GM18861 (cell line): Measurements from ENCODE around the gene SCG5.

ENCODE experiments used
- ATAC-seq: cut with Tn5 transposase; IDR thresholded peaks from one replicate; pipeline ENCODE4 v1.9.1; 2021; ENCODE audit not compliant: unreplicated experiment

Gene SCG5

GRCh38 chr15:32718821-32719716 lies 77.6 kb downstream of the SCG5 start:
- ATAC-seq, result no peak

DNA sequence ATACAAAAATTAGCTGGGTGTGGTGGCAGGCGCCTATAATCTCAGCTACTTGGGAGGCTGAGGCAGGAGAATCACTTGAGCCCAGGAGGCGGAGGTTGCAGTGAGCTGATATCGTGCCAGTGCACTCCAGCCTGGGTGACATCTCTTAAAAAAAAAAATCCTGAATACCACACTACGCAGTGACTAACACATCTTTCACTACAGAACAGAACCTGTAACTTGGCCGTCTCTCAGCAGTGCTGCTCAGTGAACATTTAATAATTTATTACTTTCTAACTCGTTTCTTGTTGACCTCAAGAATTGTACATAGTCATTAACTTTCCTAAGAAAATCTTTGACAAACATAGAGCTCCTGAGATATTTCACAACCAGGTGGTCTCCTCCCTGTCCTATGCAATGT lies 80.1 kb downstream of the SCG5 start:
- ATAC-seq, result no peak

DNA sequence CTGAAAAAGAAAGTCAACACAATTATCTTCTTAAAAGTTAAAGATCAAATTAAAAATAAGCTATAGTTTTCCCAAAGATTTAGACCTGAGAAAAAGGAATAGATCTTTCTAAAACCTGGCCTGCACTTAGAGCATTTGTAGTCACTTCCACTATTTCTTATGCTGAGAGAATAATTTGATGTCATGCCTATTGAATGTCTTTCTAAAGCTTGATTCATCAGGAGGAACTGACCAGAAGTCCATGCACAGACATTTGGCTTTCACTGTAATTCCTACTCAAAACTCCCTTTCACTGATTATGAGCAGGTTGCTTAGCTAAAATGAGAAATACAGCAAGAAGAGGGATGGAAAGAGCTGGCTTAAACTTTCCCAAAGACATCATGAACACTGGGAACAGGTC lies 80.6 kb downstream of the SCG5 start:
- ATAC-seq, result no peak

- peak; percentile 92 for ATAC-seq
These were observed 81.8 kb downstream of the SCG5 start for GRCh38 chr15:32723171-32723948.

DNA sequence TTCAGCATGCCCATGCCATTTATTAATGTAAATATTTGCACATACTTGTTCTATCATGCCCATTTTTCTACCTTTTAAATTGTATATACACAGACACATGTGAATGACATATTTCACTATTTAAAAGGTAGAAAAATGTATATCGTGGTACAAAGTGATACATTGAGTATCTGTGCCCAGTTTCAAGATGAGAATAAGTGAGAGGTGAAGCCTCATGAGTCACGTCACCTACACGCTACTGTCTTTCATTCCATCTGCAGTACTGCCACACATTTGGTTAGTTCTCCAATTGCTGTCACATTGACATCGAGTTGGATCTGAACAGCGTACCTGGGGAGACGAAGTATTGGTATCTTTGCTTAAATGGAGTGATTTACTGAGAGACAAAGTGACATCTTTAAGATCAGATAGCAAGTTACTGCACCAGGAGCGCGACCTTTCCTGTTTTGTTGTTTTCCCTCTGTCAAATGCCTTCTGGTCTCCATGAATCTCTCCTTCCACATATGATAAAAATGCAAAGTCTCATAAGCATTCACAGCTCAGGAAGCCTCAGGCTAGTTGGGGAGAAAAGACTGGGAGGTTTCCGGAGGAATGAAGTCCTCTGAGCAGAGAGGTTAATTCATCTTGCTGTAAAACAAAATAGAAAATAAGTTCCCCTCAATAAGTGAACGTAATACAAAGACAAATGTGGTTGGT lies 88.3 kb downstream of the SCG5 start:
- no peak for ATAC-seq

DNA sequence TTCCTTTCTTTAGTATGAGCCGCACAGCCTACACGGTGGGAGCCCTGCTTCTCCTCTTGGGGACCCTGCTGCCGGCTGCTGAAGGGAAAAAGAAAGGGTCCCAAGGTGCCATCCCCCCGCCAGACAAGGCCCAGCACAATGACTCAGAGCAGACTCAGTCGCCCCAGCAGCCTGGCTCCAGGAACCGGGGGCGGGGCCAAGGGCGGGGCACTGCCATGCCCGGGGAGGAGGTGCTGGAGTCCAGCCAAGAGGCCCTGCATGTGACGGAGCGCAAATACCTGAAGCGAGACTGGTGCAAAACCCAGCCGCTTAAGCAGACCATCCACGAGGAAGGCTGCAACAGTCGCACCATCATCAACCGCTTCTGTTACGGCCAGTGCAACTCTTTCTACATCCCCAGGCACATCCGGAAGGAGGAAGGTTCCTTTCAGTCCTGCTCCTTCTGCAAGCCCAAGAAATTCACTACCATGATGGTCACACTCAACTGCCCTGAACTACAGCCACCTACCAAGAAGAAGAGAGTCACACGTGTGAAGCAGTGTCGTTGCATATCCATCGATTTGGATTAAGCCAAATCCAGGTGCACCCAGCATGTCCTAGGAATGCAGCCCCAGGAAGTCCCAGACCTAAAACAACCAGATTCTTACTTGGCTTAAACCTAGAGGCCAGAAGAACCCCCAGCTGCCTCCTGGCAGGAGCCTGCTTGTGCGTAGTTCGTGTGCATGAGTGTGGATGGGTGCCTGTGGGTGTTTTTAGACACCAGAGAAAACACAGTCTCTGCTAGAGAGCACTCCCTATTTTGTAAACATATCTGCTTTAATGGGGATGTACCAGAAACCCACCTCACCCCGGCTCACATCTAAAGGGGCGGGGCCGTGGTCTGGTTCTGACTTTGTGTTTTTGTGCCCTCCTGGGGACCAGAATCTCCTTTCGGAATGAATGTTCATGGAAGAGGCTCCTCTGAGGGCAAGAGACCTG lies 89.5 kb downstream of the SCG5 start:
- ATAC-seq, result no peak

DNA sequence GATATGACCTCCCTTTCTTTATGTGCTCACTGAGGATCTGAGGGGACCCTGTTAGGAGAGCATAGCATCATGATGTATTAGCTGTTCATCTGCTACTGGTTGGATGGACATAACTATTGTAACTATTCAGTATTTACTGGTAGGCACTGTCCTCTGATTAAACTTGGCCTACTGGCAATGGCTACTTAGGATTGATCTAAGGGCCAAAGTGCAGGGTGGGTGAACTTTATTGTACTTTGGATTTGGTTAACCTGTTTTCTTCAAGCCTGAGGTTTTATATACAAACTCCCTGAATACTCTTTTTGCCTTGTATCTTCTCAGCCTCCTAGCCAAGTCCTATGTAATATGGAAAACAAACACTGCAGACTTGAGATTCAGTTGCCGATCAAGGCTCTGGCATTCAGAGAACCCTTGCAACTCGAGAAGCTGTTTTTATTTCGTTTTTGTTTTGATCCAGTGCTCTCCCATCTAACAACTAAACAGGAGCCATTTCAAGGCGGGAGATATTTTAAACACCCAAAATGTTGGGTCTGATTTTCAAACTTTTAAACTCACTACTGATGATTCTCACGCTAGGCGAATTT lies 91.2 kb downstream of the SCG5 start:
- no peak for ATAC-seq

- no peak for ATAC-seq
These were observed 91.8 kb downstream of the SCG5 start for GRCh38 chr15:32733281-32733680.

DNA sequence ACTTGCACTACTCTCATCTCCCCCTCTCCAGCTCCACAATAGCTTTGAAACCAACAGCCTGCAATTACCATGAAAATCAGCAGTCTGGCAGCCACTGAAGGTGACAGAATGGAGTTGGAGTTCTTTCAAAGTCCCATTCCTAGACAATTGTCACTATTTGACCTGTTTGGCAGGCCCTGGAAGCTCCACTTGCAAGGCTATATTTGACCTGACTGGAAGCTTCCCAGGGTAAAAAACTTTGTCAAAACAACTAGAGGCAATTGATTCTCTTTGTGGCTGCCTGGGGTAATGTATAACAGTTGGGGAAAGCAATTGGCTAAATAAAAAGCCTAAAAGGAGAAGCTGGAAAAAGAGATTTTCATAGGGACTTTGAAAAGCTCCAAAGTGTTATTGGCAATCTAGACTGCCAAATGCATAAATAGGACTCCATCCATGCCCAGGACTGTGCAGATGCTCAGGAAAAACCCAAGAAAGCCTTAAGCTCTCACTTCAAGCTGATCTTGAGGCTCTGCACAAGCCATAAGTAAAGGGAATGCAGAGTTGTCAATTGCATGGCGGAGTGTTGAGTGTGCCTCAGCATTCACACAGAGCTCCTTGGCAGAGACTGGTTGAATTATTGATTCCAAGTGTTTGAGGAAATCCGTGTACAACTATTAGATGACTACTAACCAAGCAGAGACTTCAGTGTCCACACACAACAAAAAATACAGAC lies 94.6 kb downstream of the SCG5 start:
- ATAC-seq, result no peak

GRCh38 chr15:32736701-32737061 lies 95.2 kb downstream of the SCG5 start:
- ATAC-seq, result no peak

- ATAC-seq, result no peak
These were observed 95.8 kb downstream of the SCG5 start for GRCh38 chr15:32737304-32737703.

GRCh38 chr15:32738666-32739065 lies 97.2 kb downstream of the SCG5 start:
- ATAC-seq, result no peak

GRCh38 chr15:32739522-32740063 lies 98.1 kb downstream of the SCG5 start:
- ATAC-seq, result no peak

DNA sequence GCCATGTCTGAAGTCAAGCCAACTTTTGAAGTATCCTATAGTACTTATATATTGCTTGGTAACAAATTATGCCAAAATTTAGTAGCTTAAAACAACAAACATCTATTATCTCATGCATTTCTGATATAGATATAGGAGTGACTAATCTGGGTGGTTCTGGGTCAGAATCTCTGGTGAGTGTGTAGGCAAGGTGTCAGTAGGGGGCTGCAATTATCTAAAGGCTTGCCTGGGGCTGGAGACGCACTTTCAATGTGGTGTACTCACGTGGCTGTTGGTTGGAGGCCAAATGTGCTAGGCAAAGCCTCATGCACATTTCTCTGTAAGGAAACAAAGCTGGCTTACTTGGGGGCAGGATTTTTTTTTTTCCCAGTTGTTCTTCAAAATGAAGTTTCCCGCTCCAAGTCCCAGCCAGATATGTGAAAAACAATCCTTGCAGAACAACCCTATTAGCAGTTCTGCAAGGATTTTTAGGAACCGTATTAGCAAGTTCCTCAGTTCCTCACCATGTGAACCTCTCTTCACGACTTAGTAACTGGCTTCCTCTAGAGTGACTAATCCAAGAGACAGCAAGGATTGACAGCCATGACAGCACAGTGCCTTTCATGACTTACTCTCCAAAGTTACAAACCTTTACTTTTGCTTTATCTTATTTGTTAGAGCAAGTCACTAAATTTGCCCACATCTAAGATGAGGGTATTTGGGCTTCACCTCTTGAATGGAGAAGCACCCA lies 102.1 kb downstream of the SCG5 start:
- ATAC-seq, result no peak

DNA sequence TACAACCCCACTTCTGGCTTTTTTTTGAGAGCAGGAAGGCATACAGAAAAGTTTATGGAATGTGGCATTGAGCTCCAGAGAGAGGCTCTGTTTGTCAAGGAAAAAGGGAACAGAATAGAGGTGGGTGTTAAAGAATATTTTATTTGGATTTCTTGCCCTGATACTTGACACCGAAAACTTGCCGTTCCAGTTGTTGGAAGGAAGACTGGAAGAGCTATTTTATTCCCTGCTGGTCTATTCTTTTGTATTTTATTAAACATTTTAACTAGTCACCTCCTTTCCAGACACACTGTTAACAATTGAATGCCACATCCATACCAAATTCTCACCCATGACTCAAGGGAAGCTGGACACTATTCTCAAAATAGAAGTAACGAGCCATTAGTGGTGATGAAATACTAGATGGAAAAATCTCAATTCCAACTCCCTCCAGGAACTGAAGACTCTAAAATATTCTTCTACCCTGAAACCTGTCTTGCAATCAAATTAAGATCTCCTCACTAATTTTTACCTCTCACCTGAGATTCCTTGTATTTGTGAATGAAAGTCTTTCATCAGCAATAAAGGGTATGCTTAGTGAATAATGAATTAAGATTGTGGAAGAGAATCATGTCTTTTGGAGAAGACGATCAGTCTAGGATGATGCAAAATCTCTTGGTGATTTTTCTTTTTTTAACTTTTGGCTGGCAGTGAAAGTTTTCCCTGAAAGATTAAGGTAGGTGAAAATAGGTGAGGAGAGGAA lies 104.8 kb downstream of the SCG5 start:
- ATAC-seq, result no peak
